HCT116 (cell line): ENCODE data around the gene VWA5A. TPM values are rescaled to one million over a fixed set of nuclear protein-coding genes. Genes with fewer than 3 reads are reported as not detected.

Source experiments
- ATAC-seq: fragments of 200-7000 bp; cut with Tn5 transposase; 2 replicates; pipeline ENCODE4 v1.9.1; 2020; ENCODE audit warnings: mild to moderate bottlenecking, moderate library complexity
- BruUV-seq: library from RNA; stranded (reverse); fragments of 400-500 nt; replicated peaks from 2 replicates; lab custom pipeline; 2021; lab: Mats Ljungman, UMichigan
- CTCF ChIA-PET: fragments of 300-600 bp; sonication (Branson Sonifier 250); formaldehyde crosslinking; loops from one replicate; lab custom pipeline; 2021; ENCODE audit warnings: antibody characterized with exemption; lab: Charles Lee
- POLR2A ChIA-PET: fragments of 300-600, 350-600 bp; sonication (Branson Sonifier 250); formaldehyde crosslinking; loops from one replicate; lab custom pipeline; 2021; ENCODE audit warnings: antibody characterized with exemption; lab: Charles Lee
- RAD21 ChIA-PET, 2 experiments: fragments of 300-600 bp; sonication (Branson Sonifier 250); formaldehyde crosslinking; loops; one replicate each; lab custom pipeline; 2023; ENCODE audit warnings: low total read pairs in 2 of 2; ENCODE audit not compliant: uncharacterized antibody in 2 of 2, unreplicated experiment in 2 of 2, low non-redundant PET in 1 of 2; lab: Charles Lee
- DNase-seq: peaks from one replicate; pipeline ENCODE4 v3.0.0-alpha.2; 2010; ENCODE audit warnings: low read depth, low spot score
- H2AFZ ChIP-seq: fragments of 200-600 bp; shearing (Covaris generic), sonication (generic); 2 replicates; pipeline ENCODE4 v1.6.1; 2017; ENCODE audit warnings: low read depth, mixed run types, mixed read lengths, antibody characterized with exemption, low read length; ENCODE audit not compliant: poor library complexity, severe bottlenecking
- H3K27ac ChIP-seq: 2 replicates; pipeline ENCODE4 v1.5.1; 2012; ENCODE audit warnings: low read depth, low read length
- H3K27me3 ChIP-seq: fragments of 200-600 bp; sonication (generic); 2 replicates; pipeline ENCODE4 v1.6.1; 2016; ENCODE audit warnings: mixed run types, low read length, mixed read lengths; ENCODE audit not compliant: insufficient read depth
- H3K36me3 ChIP-seq, 2 experiments: fragments of 200-500 bp in 1 of 2; fragments of 200-600 bp in 1 of 2; sonication (Bioruptor generic) in 1 of 2; sonication (generic) in 1 of 2; 2 replicates each; pipeline versions ENCODE4 v1.5.1 to v1.6.1; 2014 to 2016; ENCODE audit warnings: low read length in 2 of 2, inconsistent platforms in 1 of 2, mixed read lengths in 1 of 2, mixed run types in 1 of 2; ENCODE audit not compliant: insufficient read depth in 2 of 2, control insufficient read depth in 1 of 2
- H3K4me1 ChIP-seq, 2 experiments: fragments of 200-600 bp in 1 of 2; sonication (generic) in 1 of 2; 2 replicates each; pipeline versions ENCODE4 v1.5.1 to v1.6.1; 2012 to 2017; ENCODE audit warnings: low read length in 2 of 2, inconsistent platforms in 1 of 2, mild to moderate bottlenecking in 1 of 2, mixed read lengths in 1 of 2, mixed run types in 1 of 2, moderate library complexity in 1 of 2; ENCODE audit not compliant: insufficient read depth in 2 of 2, control insufficient read depth in 1 of 2
- H3K4me2 ChIP-seq: fragments of 200-600 bp; sonication (generic); 2 replicates; pipeline ENCODE4 v1.6.1; 2017; ENCODE audit warnings: mixed run types, low read length, mixed read lengths
- H3K4me3 ChIP-seq, 2 experiments: fragments of 200-600 bp in 1 of 2; sonication (generic) in 1 of 2; replicated peaks in 1 of 2; 2 replicates each; pipeline ENCODE4 v1.5.1; 2011 to 2016; ENCODE audit warnings: low read length in 2 of 2, control low read depth in 1 of 2, low read depth in 1 of 2, mild to moderate bottlenecking in 1 of 2, mixed read lengths in 1 of 2, mixed run types in 1 of 2
- H3K79me2 ChIP-seq: fragments of 200-600 bp; sonication (generic); 2 replicates; pipeline ENCODE4 v1.6.1; 2017; ENCODE audit warnings: mild to moderate bottlenecking, mixed run types, low read length, moderate library complexity, mixed read lengths; ENCODE audit not compliant: insufficient read depth
- H3K9ac ChIP-seq: fragments of 200-600 bp; sonication (generic); 2 replicates; pipeline ENCODE4 v1.6.1; 2016; ENCODE audit warnings: low read length, mixed read lengths
- H3K9me2 ChIP-seq: fragments of 200-600 bp; sonication (generic), shearing (Covaris generic); 2 replicates; pipeline ENCODE4 v1.6.1; 2017; ENCODE audit warnings: mixed run types, mild to moderate bottlenecking, moderate library complexity; ENCODE audit not compliant: insufficient read depth
- H3K9me3 ChIP-seq, 2 experiments: fragments of 200-500 bp in 1 of 2; fragments of 200-600 bp in 1 of 2; sonication (Bioruptor generic) in 1 of 2; sonication (generic) in 1 of 2; 2 replicates each; pipeline ENCODE4 v1.6.1; 2014 to 2017; ENCODE audit warnings: low read length in 2 of 2, mixed read lengths in 2 of 2, inconsistent platforms in 1 of 2, low read depth in 1 of 2, mild to moderate bottlenecking in 1 of 2, mixed run types in 1 of 2, moderate library complexity in 1 of 2; ENCODE audit not compliant: control insufficient read depth in 1 of 2, insufficient read depth in 1 of 2
- H4K20me1 ChIP-seq: fragments of 200-600 bp; sonication (generic), shearing (Covaris generic); 2 replicates; pipeline ENCODE4 v1.6.1; 2017; ENCODE audit warnings: mixed run types, mild to moderate bottlenecking, moderate library complexity; ENCODE audit not compliant: insufficient read depth
- EGR1 ChIP-seq: IDR thresholded peaks from 2 replicates; pipeline ENCODE4 v1.6.1; 2012; ENCODE audit warnings: low read depth
- FOSL1 ChIP-seq: IDR thresholded peaks from 2 replicates; pipeline ENCODE4 v1.6.1; 2012; ENCODE audit warnings: low read depth
- JUND ChIP-seq: IDR thresholded peaks from 2 replicates; pipeline ENCODE4 v1.6.1; 2012
- POLR2AphosphoS5 ChIP-seq: IDR thresholded peaks from 2 replicates; pipeline ENCODE4 v1.6.1; 2011; ENCODE audit warnings: mild to moderate bottlenecking, low read depth, low read length, moderate library complexity
- YY1 ChIP-seq: IDR thresholded peaks from 2 replicates; pipeline ENCODE4 v1.6.1; 2011; ENCODE audit warnings: low read length, low read depth, moderate library complexity, mild to moderate bottlenecking; ENCODE audit not compliant: insufficient replicate concordance; ENCODE audit errors: extremely low read depth
- intact Hi-C: fragments of 100-400 bp; cut with micrococcal nuclease; formaldehyde crosslinking; loops from 2 replicates; pipeline ENCODE4 v1.10.0; 2022
- total RNA-seq: library from RNA; stranded (reverse); gene quantifications from one replicate; pipeline ENCODE4 v1.2.1, GENCODE V29; 2021; ENCODE audit not compliant: unreplicated experiment
- TF ChIP-seq, protein P1 (sequence below): IDR thresholded peaks from 2 replicates; pipeline ENCODE4 v1.6.1; 2012
- TF ChIP-seq, protein P2 (sequence below): IDR thresholded peaks from 2 replicates; pipeline ENCODE4 v1.6.1; 2011; ENCODE audit warnings: mild to moderate bottlenecking, low read length, moderate library complexity; ENCODE audit not compliant: insufficient replicate concordance; ENCODE audit errors: extremely low read depth

The VWA5A gene
- total RNA-seq, 1 experiment from 2014 or later, result 5.0 TPM

DNA sequence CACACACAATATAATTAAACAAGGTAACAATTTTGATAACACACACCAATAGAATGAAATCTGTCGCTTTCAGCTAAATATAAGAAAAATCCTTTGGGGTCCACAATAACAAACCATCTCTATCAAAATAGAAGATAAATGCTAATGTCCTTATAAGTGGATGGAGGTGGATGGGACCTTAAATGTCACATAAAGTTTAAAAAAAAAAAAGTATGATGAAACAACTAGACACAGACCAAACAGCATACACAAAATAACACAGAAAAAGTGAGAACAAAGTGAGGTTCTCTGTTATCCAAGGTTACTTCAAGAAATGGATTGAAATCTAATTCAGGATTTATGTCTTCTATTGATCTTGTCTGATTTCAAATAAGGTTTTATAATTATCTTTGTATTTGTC is 57.3 kb downstream of the VWA5A start:
- Histone ChIP-seq H3K27me3 (0 out of 2 replicates have a peak, but pooled peaks cover 6% of the 10 kb centered on the region), H3K4me2 (no peak overlapping the region), H3K9me2 (no peaks in the 10 kb centered on the region), H3K4me3 (no peak overlapping the region), H3K9ac (no peak overlapping the region), H3K9me3 (no peaks in the 10 kb centered on the region), H2AFZ (no peak overlapping the region), H3K79me2 (no peaks in the 10 kb centered on the region), H3K4me1 (no peaks in the 10 kb centered on the region), H3K36me3 (no peaks in the 10 kb centered on the region), H3K27ac (no peak overlapping the region), H4K20me1 (no peaks in the 10 kb centered on the region)
- no peak for TF ChIP-seq EGR1
- TF ChIP-seq YY1, result no peak
- TF ChIP-seq, protein P1, sequence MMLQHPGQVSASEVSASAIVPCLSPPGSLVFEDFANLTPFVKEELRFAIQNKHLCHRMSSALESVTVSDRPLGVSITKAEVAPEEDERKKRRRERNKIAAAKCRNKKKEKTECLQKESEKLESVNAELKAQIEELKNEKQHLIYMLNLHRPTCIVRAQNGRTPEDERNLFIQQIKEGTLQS, result no peak
- no peak for TF ChIP-seq JUND
- TF ChIP-seq POLR2AphosphoS5, result no peak
- TF ChIP-seq FOSL1, result no peak
- TF ChIP-seq, protein P2, sequence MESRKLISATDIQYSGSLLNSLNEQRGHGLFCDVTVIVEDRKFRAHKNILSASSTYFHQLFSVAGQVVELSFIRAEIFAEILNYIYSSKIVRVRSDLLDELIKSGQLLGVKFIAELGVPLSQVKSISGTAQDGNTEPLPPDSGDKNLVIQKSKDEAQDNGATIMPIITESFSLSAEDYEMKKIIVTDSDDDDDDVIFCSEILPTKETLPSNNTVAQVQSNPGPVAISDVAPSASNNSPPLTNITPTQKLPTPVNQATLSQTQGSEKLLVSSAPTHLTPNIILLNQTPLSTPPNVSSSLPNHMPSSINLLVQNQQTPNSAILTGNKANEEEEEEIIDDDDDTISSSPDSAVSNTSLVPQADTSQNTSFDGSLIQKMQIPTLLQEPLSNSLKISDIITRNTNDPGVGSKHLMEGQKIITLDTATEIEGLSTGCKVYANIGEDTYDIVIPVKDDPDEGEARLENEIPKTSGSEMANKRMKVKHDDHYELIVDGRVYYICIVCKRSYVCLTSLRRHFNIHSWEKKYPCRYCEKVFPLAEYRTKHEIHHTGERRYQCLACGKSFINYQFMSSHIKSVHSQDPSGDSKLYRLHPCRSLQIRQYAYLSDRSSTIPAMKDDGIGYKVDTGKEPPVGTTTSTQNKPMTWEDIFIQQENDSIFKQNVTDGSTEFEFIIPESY, result no peak
- RAD21 ChIA-PET, result no interaction called here
- ATAC-seq, result no peak
- intact Hi-C loops, result no loop called here
- BruUV-seq, result no TSS peak
- CTCF ChIA-PET, result no interaction called here
- no peak for DNase-seq
- POLR2A ChIA-PET, result no interaction called here
